Trophoblast cell (in vitro differentiated cells and primary cell): ENCODE data around the gene TMEM100.

Experiments used
- DNase-seq, 2 donors: peaks; one replicate each; pipeline ENCODE4 v3.0.0-alpha.2; 2016
- H2AFZ ChIP-seq: 2 replicates; pipeline ENCODE4 v1.6.1; 2013; ENCODE audit warnings: low read length, moderate library complexity, mild to moderate bottlenecking; ENCODE audit not compliant: insufficient read depth, poor library complexity
- H2AK5ac ChIP-seq: 2 replicates; pipeline ENCODE4 v1.6.1; 2013; ENCODE audit warnings: mild to moderate bottlenecking, low read length
- H2BK120ac ChIP-seq: 2 replicates; pipeline ENCODE4 v1.6.1; 2013; ENCODE audit warnings: low read length, mild to moderate bottlenecking, moderate library complexity; ENCODE audit not compliant: insufficient read depth, poor library complexity
- H2BK12ac ChIP-seq: 2 replicates; pipeline ENCODE4 v1.6.1; 2013; ENCODE audit warnings: mild to moderate bottlenecking, low read length, moderate library complexity
- H2BK5ac ChIP-seq: 2 replicates; pipeline ENCODE4 v1.6.1; 2013; ENCODE audit warnings: low read length, low read depth, moderate library complexity, mild to moderate bottlenecking; ENCODE audit not compliant: poor library complexity
- H3K14ac ChIP-seq: 2 replicates; pipeline ENCODE4 v1.6.1; 2013; ENCODE audit warnings: mild to moderate bottlenecking, low read length
- H3K18ac ChIP-seq: 2 replicates; pipeline ENCODE4 v1.6.1; 2013; ENCODE audit warnings: mild to moderate bottlenecking, low read length
- H3K23ac ChIP-seq: 2 replicates; pipeline ENCODE4 v1.6.1; 2013; ENCODE audit warnings: low read length
- H3K27ac ChIP-seq: 2 replicates; pipeline ENCODE4 v1.5.1; 2013; ENCODE audit warnings: low read depth, mild to moderate bottlenecking, inconsistent platforms, low read length, moderate library complexity
- H3K27me3 ChIP-seq: 2 replicates; pipeline ENCODE4 v1.6.1; 2013; ENCODE audit warnings: inconsistent platforms, mild to moderate bottlenecking, low read length, moderate library complexity; ENCODE audit not compliant: insufficient read depth
- H3K36me3 ChIP-seq, 2 experiments: 1 replicate in 1 of 2; 2 replicates in 1 of 2; pipeline ENCODE4 v1.6.1; 2013; ENCODE audit warnings: low read length in 2 of 2, mild to moderate bottlenecking in 2 of 2, moderate library complexity in 1 of 2; ENCODE audit not compliant: insufficient read depth in 2 of 2, control insufficient read depth in 1 of 2
- H3K4ac ChIP-seq: 2 replicates; pipeline ENCODE4 v1.6.1; 2013; ENCODE audit warnings: low read depth, mild to moderate bottlenecking, low read length, moderate library complexity
- H3K4me1 ChIP-seq, 2 experiments: 1 replicate in 1 of 2; 2 replicates in 1 of 2; pipeline ENCODE4 v1.6.1; 2013; ENCODE audit warnings: low read length in 2 of 2, mild to moderate bottlenecking in 2 of 2, moderate library complexity in 1 of 2; ENCODE audit not compliant: insufficient read depth in 2 of 2, control insufficient read depth in 1 of 2
- H3K4me2 ChIP-seq: 2 replicates; pipeline ENCODE4 v1.6.1; 2013; ENCODE audit warnings: inconsistent platforms, mild to moderate bottlenecking, low read length, moderate library complexity
- H3K4me3 ChIP-seq: 2 replicates; pipeline ENCODE4 v1.5.1; 2013; ENCODE audit warnings: mild to moderate bottlenecking, low read depth, low read length, inconsistent platforms
- H3K79me1 ChIP-seq: one replicate; pipeline ENCODE4 v1.6.1; 2013; ENCODE audit warnings: low read length
- H3K79me2 ChIP-seq: 2 replicates; pipeline ENCODE4 v1.6.1; 2013; ENCODE audit warnings: low read length, mild to moderate bottlenecking; ENCODE audit not compliant: control insufficient read depth, insufficient read depth, poor library complexity
- H3K9ac ChIP-seq: 2 replicates; pipeline ENCODE4 v1.6.1; 2013; ENCODE audit warnings: mild to moderate bottlenecking, low read length
- H3K9me3 ChIP-seq: 2 replicates; pipeline ENCODE4 v1.6.1; 2013; ENCODE audit warnings: low read depth, mild to moderate bottlenecking, control low read depth, inconsistent platforms, low read length; ENCODE audit not compliant: insufficient read depth
- H4K12ac ChIP-seq: 2 replicates; pipeline ENCODE4 v1.6.1; 2013; ENCODE audit warnings: low read depth, mild to moderate bottlenecking, low read length, moderate library complexity
- H4K8ac ChIP-seq: 2 replicates; pipeline ENCODE4 v1.6.1; 2013; ENCODE audit warnings: low read depth, mild to moderate bottlenecking, low read length, moderate library complexity
- H4K91ac ChIP-seq: one replicate; pipeline ENCODE4 v1.6.1; 2013; ENCODE audit warnings: low read depth, mild to moderate bottlenecking, low read length, moderate library complexity
- WGBS: extraction: QIAGEN DNeasy Blood & Tissue Kit; methylation state at CpG from one replicate; pipeline ENCODE4 v1.1.7; 2013; ENCODE audit warnings: missing lambda C conversion rate; ENCODE audit not compliant: insufficient read length, insufficient coverage; ENCODE audit errors: extremely low coverage; 5-methylcytosine and 5-hydroxymethylcytosine counted together

TMEM100 gene

DNA sequence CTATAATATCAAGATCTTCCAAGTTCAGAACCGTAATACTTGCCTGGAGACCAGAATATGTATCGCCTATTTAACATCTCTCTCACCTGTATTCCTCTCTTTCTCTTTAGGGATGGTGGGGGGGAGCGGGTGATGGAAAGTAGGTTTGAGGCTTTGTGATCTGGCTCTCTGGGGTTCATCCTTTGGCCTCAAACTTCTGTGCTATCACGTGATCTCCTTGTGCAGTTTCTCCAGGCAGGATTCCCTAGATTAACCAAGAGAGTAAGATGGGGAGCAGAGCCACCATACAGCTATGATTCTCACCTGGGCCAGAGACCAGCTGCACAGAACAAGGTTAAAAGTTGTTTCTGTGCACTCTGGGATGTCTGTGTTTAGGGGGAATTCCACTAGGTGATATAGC lies 5.2 kb downstream of the TMEM100 start:
- Histone ChIP-seq H2BK120ac (no peak overlapping the region), H3K27ac (no peak overlapping the region), H4K8ac (no peak overlapping the region), H3K4me3 (no peak overlapping the region), H3K9me3 (no peaks in the 10 kb centered on the region), H4K12ac (no peak overlapping the region), H3K4me2 (no peak overlapping the region), H3K23ac (no peak overlapping the region), H3K14ac (no peak overlapping the region), H2AFZ (no peak overlapping the region), H3K79me2 (no peaks in the 10 kb centered on the region), H2BK12ac (no peak overlapping the region), H3K4me1 (peaks cover 8 to 9% of the 10 kb centered on the region in 2 experiments), H3K9ac (no peak overlapping the region), H3K27me3 (no peaks in the 10 kb centered on the region), H4K91ac (no peak overlapping the region), H3K18ac (no peak overlapping the region), H3K79me1 (peaks cover 6% of the 10 kb centered on the region), H3K36me3 (peaks cover 0 to 4% of the 10 kb centered on the region in 2 experiments), H2AK5ac (no peak overlapping the region), H2BK5ac (no peak overlapping the region), H3K4ac (no peak overlapping the region)
- no CpG with 5 or more reads among the region's 4 CpGs for WGBS
- no peak for DNase-seq

DNA sequence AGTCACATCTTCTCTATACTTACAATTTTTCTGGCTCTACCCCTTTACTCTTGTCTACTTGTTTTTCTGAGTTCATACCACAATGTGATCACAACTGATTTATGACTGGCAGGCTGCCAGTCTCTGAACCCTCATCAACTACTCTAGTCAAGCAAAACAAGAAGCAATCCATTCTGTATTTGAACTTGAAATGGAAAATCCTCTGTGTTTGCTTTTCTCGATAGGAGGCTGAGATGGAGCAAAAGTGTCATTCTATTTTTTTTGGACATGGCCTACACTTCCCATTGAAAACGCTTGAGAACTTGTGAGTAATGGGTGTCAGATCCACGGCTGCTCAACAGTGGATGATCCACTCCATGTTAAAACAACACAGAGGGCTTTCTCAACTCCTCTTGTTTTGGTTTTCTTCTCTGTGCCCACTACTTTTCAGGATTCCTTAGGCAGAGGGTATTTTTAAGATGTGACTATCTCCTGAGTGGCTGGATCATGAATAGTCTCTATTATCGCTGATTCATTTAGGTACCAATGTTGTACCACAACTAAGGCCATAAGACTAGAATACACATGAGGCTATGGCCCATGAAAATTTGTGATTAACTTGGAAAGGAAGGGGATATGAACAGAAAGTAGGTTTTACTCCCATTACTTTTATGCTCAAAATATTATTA lies 11.7 kb downstream of the TMEM100 start:
- Histone ChIP-seq H4K91ac (no peak overlapping the region), H3K4me1 (peaks cover 3 to 5% of the 10 kb centered on the region in 2 experiments), H3K23ac (no peak overlapping the region), H2AFZ (no peak overlapping the region), H3K18ac (no peak overlapping the region), H4K8ac (no peak overlapping the region), H3K27ac (no peak overlapping the region), H3K4me2 (no peak overlapping the region), H3K4me3 (no peak overlapping the region), H2BK12ac (no peak overlapping the region), H3K79me2 (no peaks in the 10 kb centered on the region), H2AK5ac (no peak overlapping the region), H3K27me3 (no peaks in the 10 kb centered on the region), H3K79me1 (no peaks in the 10 kb centered on the region), H2BK120ac (no peak overlapping the region), H3K36me3 (no peaks in the 10 kb centered on the region), H3K9ac (no peak overlapping the region), H2BK5ac (no peak overlapping the region), H3K4ac (no peak overlapping the region), H3K9me3 (no peaks in the 10 kb centered on the region), H3K14ac (no peak overlapping the region), H4K12ac (no peak overlapping the region)
- WGBS = no CpG with 5 or more reads among the region's 4 CpGs
- DNase-seq = no peak

DNA sequence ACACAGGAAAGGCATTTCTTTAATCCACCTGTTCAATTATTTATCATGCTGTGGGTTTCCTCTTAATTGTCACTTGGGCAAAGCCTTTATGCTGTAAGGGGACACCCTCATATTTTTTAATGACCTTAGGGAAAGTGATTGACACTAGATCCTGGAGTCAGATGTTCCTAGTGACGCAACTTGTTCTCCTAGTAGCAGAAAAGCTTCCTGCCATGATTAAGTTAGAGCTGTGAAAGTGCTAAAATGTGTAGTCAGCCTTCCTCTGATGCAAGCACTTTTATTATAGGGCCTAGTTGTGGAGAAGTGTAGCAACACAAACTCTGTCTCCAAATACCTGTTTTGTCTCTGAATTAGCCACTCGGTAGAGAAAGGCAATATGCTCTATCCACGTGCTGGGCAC lies 12.3 kb downstream of the TMEM100 start:
- Histone ChIP-seq H3K4me2 (no peak overlapping the region), H3K9ac (no peak overlapping the region), H3K4me3 (no peak overlapping the region), H3K79me2 (no peaks in the 10 kb centered on the region), H4K91ac (no peak overlapping the region), H4K8ac (no peak overlapping the region), H3K36me3 (no peaks in the 10 kb centered on the region), H3K9me3 (no peaks in the 10 kb centered on the region), H2BK12ac (no peak overlapping the region), H3K4me1 (peaks cover 3 to 5% of the 10 kb centered on the region in 2 experiments), H4K12ac (no peak overlapping the region), H2AK5ac (no peak overlapping the region), H3K27ac (no peak overlapping the region), H2BK5ac (no peak overlapping the region), H3K27me3 (no peaks in the 10 kb centered on the region), H3K18ac (no peak overlapping the region), H2BK120ac (no peak overlapping the region), H2AFZ (no peak overlapping the region), H3K79me1 (no peaks in the 10 kb centered on the region), H3K14ac (no peak overlapping the region), H3K23ac (no peak overlapping the region), H3K4ac (no peak overlapping the region)
- WGBS = no CpG with 5 or more reads among the region's 3 CpGs
- no peak for DNase-seq

DNA sequence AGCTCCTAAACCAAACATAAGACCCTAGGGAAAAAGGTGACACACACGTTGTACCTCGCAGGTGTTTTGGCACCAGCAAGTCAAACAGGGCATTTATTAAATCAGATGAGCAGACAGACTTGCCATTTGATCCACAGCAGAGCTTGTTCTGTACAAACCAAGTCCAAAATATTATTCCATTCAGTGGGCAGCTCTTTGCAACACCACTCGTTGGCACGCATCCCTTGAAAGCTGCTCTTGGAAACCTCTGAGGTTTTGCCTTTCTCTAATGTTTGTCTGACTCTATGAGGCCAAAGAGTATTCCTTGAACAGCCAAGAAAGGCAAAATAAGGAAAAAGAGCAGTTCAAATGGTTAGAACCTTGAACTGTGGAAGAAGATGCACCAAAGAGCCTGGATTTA lies 12.7 kb downstream of the TMEM100 start:
- Histone ChIP-seq H3K18ac (no peak overlapping the region), H4K91ac (no peak overlapping the region), H2AK5ac (no peak overlapping the region), H2BK5ac (no peak overlapping the region), H2BK12ac (no peak overlapping the region), H3K36me3 (no peaks in the 10 kb centered on the region), H3K9ac (no peak overlapping the region), H3K79me1 (no peaks in the 10 kb centered on the region), H3K23ac (no peak overlapping the region), H3K4ac (no peak overlapping the region), H3K14ac (no peak overlapping the region), H3K79me2 (no peaks in the 10 kb centered on the region), H4K12ac (no peak overlapping the region), H3K4me1 (peaks cover 3 to 5% of the 10 kb centered on the region in 2 experiments), H3K27me3 (no peaks in the 10 kb centered on the region), H3K27ac (no peak overlapping the region), H3K9me3 (no peaks in the 10 kb centered on the region), H2AFZ (no peak overlapping the region), H2BK120ac (no peak overlapping the region), H3K4me2 (no peak overlapping the region), H3K4me3 (no peak overlapping the region), H4K8ac (no peak overlapping the region)
- DNase-seq = no peak
- no CpG with 5 or more reads among the region's 4 CpGs for WGBS
